SK-N-MC (cell line): ENCODE data around the gene ADAMTSL1.

Source experiments
- EZH2 ChIP-seq: fragments of 200-600 bp; sonication (generic); IDR thresholded peaks from one replicate; pipeline ENCODE4 v1.6.1; 2017; ENCODE audit warnings: antibody characterized with exemption
- FOXP2 ChIP-seq: optimal IDR thresholded peaks from 2 replicates; pipeline ENCODE3; 2011; ENCODE audit warnings: mild to moderate bottlenecking, moderate library complexity; ENCODE audit not compliant: insufficient read depth; ENCODE audit errors: extremely low read length, control extremely low read depth
- POLR2AphosphoS5 ChIP-seq: IDR thresholded peaks from 2 replicates; pipeline ENCODE4 v1.6.1; 2012; ENCODE audit warnings: mild to moderate bottlenecking, low read depth, low read length, borderline replicate concordance

DNA sequence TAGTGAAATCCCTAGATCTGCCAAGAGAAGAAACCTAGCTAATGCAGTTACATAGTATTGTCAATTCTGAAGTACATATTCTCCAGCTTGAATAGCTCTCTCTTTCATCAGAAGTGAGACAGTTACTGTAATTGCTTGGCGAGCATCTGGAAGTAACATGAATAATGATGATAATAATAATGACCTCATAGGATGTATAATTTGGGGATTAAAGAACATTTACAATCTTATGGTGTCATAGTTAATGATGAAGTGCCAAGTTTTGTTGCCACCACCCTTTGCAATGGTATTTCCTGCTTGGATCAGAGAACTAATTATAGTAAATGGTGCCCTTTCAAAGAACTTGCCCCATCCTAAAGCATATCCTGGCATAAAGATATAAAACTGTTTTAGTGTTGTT, 201.4 kb downstream of the ADAMTSL1 start:
- TF ChIP-seq EZH2: no peak
- TF ChIP-seq POLR2AphosphoS5: no peak
- TF ChIP-seq FOXP2: no peak
